Prostate gland (tissue), 2 donors: ENCODE measurements around the gene ADARB2.

Experiments
- POLR2AphosphoS5 ChIP-seq: sonication (generic); formaldehyde crosslinking; IDR thresholded peaks from one replicate; pipeline ENCODE4 v1.6.1; 2017; ENCODE audit warnings: antibody characterized with exemption
- TF ChIP-seq, protein P1 (sequence below), 4 experiments: fragments of 200-600 bp in 2 of 4; fragments of 450-650 bp in 2 of 4; sonication (generic) in 2 of 4; IDR thresholded peaks; 1 replicate in 3 of 4; 2 replicates in 1 of 4; pipeline ENCODE4 v1.5.1; 2016 to 2019; ENCODE audit warnings: antibody characterized with exemption in 4 of 4, mild to moderate bottlenecking in 2 of 4, moderate library complexity in 2 of 4

- TF ChIP-seq, protein P1, sequence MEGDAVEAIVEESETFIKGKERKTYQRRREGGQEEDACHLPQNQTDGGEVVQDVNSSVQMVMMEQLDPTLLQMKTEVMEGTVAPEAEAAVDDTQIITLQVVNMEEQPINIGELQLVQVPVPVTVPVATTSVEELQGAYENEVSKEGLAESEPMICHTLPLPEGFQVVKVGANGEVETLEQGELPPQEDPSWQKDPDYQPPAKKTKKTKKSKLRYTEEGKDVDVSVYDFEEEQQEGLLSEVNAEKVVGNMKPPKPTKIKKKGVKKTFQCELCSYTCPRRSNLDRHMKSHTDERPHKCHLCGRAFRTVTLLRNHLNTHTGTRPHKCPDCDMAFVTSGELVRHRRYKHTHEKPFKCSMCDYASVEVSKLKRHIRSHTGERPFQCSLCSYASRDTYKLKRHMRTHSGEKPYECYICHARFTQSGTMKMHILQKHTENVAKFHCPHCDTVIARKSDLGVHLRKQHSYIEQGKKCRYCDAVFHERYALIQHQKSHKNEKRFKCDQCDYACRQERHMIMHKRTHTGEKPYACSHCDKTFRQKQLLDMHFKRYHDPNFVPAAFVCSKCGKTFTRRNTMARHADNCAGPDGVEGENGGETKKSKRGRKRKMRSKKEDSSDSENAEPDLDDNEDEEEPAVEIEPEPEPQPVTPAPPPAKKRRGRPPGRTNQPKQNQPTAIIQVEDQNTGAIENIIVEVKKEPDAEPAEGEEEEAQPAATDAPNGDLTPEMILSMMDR (IDR thresholded peaks at IDR 0.05): no peak
- no peak for TF ChIP-seq POLR2AphosphoS5
These were observed 468.5 kb downstream of the ADARB2 start for GRCh38 chr10:1268831-1269230.
